ENCODE results near the gene OS9. TPM values are rescaled to one million over a fixed set of nuclear protein-coding genes. Genes with fewer than 3 reads are reported as not detected.
"Not testable (repeated sequence)": the region's sequence is repeated elsewhere in the genome, so short reads cannot be mapped to it uniquely, and the experiment has no call there.

Gene OS9
- total and polyA plus RNA-seq, 9 of the 15 experiments (the other 6 are each of a cell fraction or from before 2014, with no cell fraction given): 4.6 to 105 (median 89.5) TPM

DNA sequence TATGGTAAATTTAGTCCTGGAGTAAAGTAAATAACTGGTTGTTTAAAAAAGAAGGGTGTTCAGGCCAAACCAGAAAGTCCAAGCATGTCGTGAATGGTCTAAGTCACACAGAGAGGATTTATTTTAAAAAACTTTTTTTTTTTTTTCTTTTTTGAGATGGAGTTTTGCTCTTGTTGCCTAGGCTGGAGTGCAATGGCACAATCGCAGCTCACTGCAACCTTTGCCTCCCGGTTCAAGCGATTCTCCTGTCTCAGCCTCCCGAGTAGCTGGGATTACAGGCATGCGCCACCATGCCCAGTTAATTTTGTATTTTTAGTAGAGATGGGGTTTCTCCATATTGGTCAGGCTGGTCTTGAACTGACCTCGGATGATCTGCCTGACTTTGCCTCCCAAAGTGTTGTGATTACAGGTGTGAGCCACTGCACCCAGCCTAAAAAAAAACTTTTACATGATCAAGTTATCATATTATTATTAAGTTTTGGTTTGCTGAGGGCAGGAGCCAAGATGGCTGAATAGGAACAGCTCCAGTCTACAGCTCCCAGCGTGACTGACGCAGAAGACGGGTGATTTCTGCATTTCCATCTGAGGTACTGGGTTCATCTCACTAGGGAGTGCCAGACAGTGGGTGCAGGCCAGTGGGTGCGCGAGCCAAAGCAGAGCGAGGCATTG, 47.8 kb upstream of the OS9 start:
- FAIRE-seq; H3K27me3 ChIP-seq (ENCODE audit: control insufficient read depth in 2 of 2, insufficient read depth in 2 of 2, low read length in 2 of 2); intact Hi-C loops (cut with micrococcal nuclease); H3K4me3 ChIP-seq; in situ Hi-C loops (cut with MboI); H3K9me1 ChIP-seq (ENCODE audit: control insufficient read depth, insufficient read depth, low read length); H3K79me2 ChIP-seq (ENCODE audit: control insufficient read depth, insufficient read depth, low read length); H3K36me3 ChIP-seq (ENCODE audit: control insufficient read depth, insufficient read depth, low read length); H4K20me1 ChIP-seq (replicated peaks; ENCODE audit: control insufficient read depth, insufficient read depth, low read length); CTCF ChIA-PET (ENCODE audit: low intra/inter-chr PET ratio); H3K9me3 ChIP-seq (replicated peaks; ENCODE audit: control insufficient read depth, insufficient read depth, low read depth, low read length); TF ChIP-seq ATF1 (CRISPR knock-in tag; IDR thresholded peaks at IDR 0.05): not testable (repeated sequence)
- DNase-seq (ENCODE audit: extremely low read depth in 1 of 4, low spot score in 3 of 4) (peak in 1 of 4 experiments; percentile 59), ATAC-seq (peak; percentile 76)
- TSS peak; percentile 86 for BruUV-seq (replicated peaks)
- TF ChIP-seq ATF1 (tag; IDR thresholded peaks at IDR 0.05) (0 out of 2 replicates have a peak, but pooled peaks have one; percentile 28), TRIM24 (IDR thresholded peaks at IDR 0.05) (0 out of 4 replicates have a peak, but pooled peaks of 1 of the 2 experiments have one; percentile 10), TRIM28 (IDR thresholded peaks at IDR 0.05) (peak; percentile 76), ZFP36 (IDR thresholded peaks at IDR 0.05; ENCODE audit: low read depth, low read length, partially characterized antibody) (peak; percentile 87), TAF7 (tag; IDR thresholded peaks at IDR 0.05) (0 out of 2 replicates have a peak, but pooled peaks have one; percentile 14), NFRKB (IDR thresholded peaks at IDR 0.05; ENCODE audit: low read depth) (0 out of 2 replicates have a peak, but pooled peaks have one; percentile 46), PHF20 (IDR thresholded peaks at IDR 0.05; ENCODE audit: partially characterized antibody) (peak; percentile 22), CBX5 (IDR thresholded peaks at IDR 0.05; ENCODE audit: borderline replicate concordance, low read depth) (0 out of 2 replicates have a peak, but pooled peaks have one; percentile 51), POLR2G (IDR thresholded peaks at IDR 0.05; ENCODE audit: low read depth, low read length) (peak; percentile 25; the same call in 1 of the 2 replicates)
- TF ChIP-seq, protein P1, sequence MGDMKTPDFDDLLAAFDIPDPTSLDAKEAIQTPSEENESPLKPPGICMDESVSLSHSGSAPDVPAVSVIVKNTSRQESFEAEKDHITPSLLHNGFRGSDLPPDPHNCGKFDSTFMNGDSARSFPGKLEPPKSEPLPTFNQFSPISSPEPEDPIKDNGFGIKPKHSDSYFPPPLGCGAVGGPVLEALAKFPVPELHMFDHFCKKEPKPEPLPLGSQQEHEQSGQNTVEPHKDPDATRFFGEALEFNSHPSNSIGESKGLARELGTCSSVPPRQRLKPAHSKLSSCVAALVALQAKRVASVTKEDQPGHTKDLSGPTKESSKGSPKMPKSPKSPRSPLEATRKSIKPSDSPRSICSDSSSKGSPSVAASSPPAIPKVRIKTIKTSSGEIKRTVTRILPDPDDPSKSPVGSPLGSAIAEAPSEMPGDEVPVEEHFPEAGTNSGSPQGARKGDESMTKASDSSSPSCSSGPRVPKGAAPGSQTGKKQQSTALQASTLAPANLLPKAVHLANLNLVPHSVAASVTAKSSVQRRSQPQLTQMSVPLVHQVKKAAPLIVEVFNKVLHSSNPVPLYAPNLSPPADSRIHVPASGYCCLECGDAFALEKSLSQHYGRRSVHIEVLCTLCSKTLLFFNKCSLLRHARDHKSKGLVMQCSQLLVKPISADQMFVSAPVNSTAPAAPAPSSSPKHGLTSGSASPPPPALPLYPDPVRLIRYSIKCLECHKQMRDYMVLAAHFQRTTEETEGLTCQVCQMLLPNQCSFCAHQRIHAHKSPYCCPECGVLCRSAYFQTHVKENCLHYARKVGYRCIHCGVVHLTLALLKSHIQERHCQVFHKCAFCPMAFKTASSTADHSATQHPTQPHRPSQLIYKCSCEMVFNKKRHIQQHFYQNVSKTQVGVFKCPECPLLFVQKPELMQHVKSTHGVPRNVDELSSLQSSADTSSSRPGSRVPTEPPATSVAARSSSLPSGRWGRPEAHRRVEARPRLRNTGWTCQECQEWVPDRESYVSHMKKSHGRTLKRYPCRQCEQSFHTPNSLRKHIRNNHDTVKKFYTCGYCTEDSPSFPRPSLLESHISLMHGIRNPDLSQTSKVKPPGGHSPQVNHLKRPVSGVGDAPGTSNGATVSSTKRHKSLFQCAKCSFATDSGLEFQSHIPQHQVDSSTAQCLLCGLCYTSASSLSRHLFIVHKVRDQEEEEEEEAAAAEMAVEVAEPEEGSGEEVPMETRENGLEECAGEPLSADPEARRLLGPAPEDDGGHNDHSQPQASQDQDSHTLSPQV (IDR thresholded peaks at IDR 0.05): peak; percentile 67; the same call in 1 of the 2 replicates
- Histone ChIP-seq H3K27ac (ENCODE audit: extremely low read depth, low read depth, low read length) (peak overlapping the region; percentile 69), H3K4me2 (ENCODE audit: insufficient read depth, low read length) (peak overlapping the region; percentile 60), H3K4me1 (replicated peaks in 1 of 2; ENCODE audit: control insufficient read depth in 2 of 2, insufficient read depth in 2 of 2, low read length in 2 of 2) (peaks cover 7 to 11% of the 10 kb centered on the region in 2 experiments; a peak in 3 of 5 replicates), H2AFZ (ENCODE audit: low read depth, low read length) (peak overlapping the region; percentile 86), H3K9ac (ENCODE audit: insufficient read depth in 1 of 2, low read depth in 2 of 2, low read length in 2 of 2) (peak overlapping the region in 1 of 2 experiments; percentile 38; a peak in 2 of 4 replicates)
- 25% methylated on average over 8 of the region's 13 CpGs for WGBS (ENCODE audit: insufficient coverage, low coverage, missing lambda C conversion rate)
- POLR2A ChIA-PET: interaction anchor here (0.8 kb wide), 1 partner anchor 14 kb away, joined by 3 read pairs; no protein-coding TSS in a partner anchor
